ENCODE measurements around the gene SLC6A5. TPM values are rescaled to one million over a fixed set of nuclear protein-coding genes. Genes with fewer than 3 reads are reported as not detected.

Gene SLC6A5
- total RNA-seq, 1 donor, result not detected

DNA sequence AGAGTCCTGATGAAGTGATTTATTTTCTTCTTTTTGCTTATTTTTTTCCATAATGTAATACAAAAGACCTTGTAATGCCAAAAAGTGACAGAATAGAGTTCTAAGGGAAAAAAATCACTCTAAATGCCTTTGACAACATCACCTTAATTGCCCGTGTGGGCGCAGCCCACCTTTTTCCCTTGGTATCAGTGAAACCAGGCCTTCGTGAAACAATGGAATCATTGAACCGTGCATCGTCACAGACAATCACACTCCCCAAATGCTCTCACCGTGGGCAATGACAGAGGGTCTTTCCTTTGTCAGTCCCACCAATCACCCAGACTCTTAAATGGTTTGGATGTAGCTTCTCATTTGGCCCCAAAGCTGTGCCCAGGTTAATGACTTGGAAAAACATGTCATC is 9.6 kb upstream of the SLC6A5 start:
- Histone ChIP-seq H3K4me3 (ENCODE audit: low read length) (no peak overlapping the region), H3K27me3 (ENCODE audit: insufficient read depth, low read length) (peaks cover 11% of the 10 kb centered on the region), H3K9me3 (ENCODE audit: low read depth, low read length) (no peaks in the 10 kb centered on the region), H3K4me1 (ENCODE audit: insufficient read depth, low read length) (no peaks in the 10 kb centered on the region)

- Histone ChIP-seq H3K4me3 (ENCODE audit: low read length) (no peak overlapping the region), H3K27me3 (ENCODE audit: insufficient read depth, low read length) (peaks cover 17% of the 10 kb centered on the region), H3K9me3 (ENCODE audit: low read depth, low read length) (no peaks in the 10 kb centered on the region), H3K4me1 (ENCODE audit: insufficient read depth, low read length) (no peaks in the 10 kb centered on the region)
Measured at GRCh38 chr11:20590381-20590780, 9.0 kb upstream of the SLC6A5 start.

GRCh38 chr11:20592741-20593140 is 6.7 kb upstream of the SLC6A5 start:
- H3K4me3 ChIP-seq (ENCODE audit: low read length), result no peak overlapping the region
- H3K9me3 ChIP-seq (ENCODE audit: low read depth, low read length), result no peaks in the 10 kb centered on the region
- peaks cover 41% of the 10 kb centered on the region for H3K27me3 ChIP-seq (ENCODE audit: insufficient read depth, low read length)
- H3K4me1 ChIP-seq (ENCODE audit: insufficient read depth, low read length), result no peaks in the 10 kb centered on the region

DNA sequence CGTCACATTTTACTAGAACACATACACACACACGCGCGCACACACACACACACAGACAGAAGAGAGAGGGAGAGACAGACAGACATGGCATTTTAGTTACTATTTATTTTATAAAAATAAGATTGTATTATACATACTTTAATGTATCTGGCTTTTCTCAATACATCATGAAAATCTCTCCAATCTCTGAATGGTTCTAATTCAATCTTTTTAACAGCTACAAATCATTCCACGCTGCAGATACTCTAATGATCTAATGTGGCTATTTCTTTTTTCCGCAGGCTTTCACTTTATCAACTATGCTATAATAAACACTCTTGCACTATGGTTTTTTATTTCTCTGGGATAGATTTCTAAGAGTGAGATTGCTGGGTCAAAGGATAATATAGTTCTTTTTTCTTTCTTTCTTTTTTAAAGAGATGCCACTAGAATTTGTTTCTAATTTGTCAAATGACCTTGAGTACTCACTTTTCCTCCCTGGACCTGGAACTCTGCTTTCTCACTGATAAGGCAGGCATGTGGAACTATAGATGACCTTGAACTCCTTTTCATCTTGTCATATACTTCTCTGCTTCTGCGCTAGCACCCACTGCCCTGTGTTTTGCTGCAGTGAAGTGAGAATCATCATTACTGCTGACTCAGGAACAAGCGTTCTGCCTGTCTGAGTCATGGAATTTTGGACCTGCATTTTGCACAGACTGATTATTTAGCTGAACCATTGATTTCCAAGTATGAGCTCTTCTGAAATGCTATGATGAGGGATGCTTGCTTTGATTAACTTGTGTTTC is 4.9 kb upstream of the SLC6A5 start:
- Histone ChIP-seq H3K27me3 (ENCODE audit: insufficient read depth, low read length) (peaks cover 58% of the 10 kb centered on the region), H3K4me1 (ENCODE audit: insufficient read depth, low read length) (no peaks in the 10 kb centered on the region), H3K9me3 (ENCODE audit: low read depth, low read length) (no peaks in the 10 kb centered on the region), H3K4me3 (ENCODE audit: low read length) (no peak overlapping the region)

DNA sequence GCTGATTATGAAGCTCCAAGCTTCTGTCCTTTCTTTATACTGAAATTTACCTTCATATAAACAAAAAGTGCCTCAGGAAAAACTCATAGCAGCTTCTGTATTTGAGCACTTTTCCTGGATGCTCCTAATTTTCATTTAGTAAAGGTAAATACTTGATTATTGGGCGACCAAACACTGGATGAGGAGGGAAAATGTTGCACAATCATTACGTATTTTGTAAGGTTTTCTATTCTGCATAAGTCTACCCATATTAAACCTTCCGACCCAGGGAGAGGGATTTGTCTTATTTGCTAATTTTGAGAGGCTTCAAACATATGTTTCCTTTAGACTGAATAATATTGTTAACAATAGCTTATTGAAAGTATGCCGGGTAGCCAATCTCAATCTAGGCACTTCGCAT is 4.3 kb upstream of the SLC6A5 start:
- Histone ChIP-seq H3K9me3 (ENCODE audit: low read depth, low read length) (no peaks in the 10 kb centered on the region), H3K4me3 (ENCODE audit: low read length) (no peak overlapping the region), H3K27me3 (ENCODE audit: insufficient read depth, low read length) (peaks cover 62% of the 10 kb centered on the region), H3K4me1 (ENCODE audit: insufficient read depth, low read length) (no peaks in the 10 kb centered on the region)

- Histone ChIP-seq H3K4me3 (ENCODE audit: low read length) (no peak overlapping the region), H3K9me3 (ENCODE audit: low read depth, low read length) (no peaks in the 10 kb centered on the region), H3K27me3 (ENCODE audit: insufficient read depth, low read length) (peaks cover 73% of the 10 kb centered on the region), H3K4me1 (ENCODE audit: insufficient read depth, low read length) (no peaks in the 10 kb centered on the region)
Measured at GRCh38 chr11:20596205-20597153, 2.9 kb upstream of the SLC6A5 start.

DNA sequence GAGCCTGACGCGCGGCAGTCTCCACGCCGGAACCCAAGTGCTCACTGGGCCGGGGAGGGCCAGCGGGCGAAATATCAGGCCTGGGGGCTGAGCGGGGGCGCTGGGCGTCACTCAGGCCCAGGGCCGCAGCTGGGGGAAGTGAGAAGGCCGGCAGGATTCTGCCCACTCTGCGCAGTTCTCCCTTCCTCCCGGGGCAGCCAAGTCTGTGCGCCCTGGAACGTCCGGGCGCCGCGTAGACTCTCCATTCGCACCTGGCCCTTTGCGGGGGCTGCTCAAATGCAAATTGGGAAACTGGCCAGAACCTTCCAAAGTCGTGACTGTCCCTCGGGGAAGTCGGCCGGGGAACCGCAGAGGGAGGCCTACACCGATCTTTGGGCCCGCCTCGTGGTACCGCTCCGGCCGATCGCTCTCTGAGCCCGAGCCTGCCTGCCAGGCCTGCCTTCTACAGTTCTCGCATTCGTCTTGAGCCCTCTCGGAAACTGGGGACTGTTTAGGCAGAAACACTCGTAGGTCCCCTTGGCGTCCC is 2.2 kb upstream of the SLC6A5 start:
- Histone ChIP-seq H3K4me1 (ENCODE audit: insufficient read depth, low read length) (no peaks in the 10 kb centered on the region), H3K4me3 (ENCODE audit: low read length) (no peak overlapping the region), H3K27me3 (ENCODE audit: insufficient read depth, low read length) (peaks cover 80% of the 10 kb centered on the region), H3K9me3 (ENCODE audit: low read depth, low read length) (no peaks in the 10 kb centered on the region)

GRCh38 chr11:20597680-20598484 is 1.5 kb upstream of the SLC6A5 start:
- H3K27me3 ChIP-seq (ENCODE audit: insufficient read depth, low read length), result peaks cover 87% of the 10 kb centered on the region
- no peaks in the 10 kb centered on the region for H3K9me3 ChIP-seq (ENCODE audit: low read depth, low read length)
- H3K4me3 ChIP-seq (ENCODE audit: low read length), result no peak overlapping the region
- H3K4me1 ChIP-seq (ENCODE audit: insufficient read depth, low read length), result no peaks in the 10 kb centered on the region

DNA sequence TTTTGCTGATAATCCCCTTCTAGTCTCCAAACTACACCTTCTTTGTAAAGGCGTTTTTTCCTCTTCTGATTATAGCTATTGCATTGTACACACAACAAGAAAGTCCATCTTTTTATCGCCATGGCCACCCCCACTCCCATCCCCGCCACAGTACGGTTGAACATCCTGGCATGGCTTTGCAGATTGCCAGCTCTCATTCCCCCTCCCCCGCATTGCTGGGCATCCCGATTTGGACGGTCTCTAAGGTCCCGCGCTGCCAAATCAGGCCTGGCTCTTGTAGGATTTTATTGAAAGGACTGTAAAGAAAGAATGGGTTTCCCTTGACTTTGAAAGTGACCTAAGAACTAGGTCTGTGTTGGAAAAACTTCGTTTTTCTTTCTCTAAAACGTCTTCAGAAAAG is 916 bp upstream of the SLC6A5 start:
- Histone ChIP-seq H3K27me3 (ENCODE audit: insufficient read depth, low read length) (peaks cover 93% of the 10 kb centered on the region), H3K9me3 (ENCODE audit: low read depth, low read length) (no peaks in the 10 kb centered on the region), H3K4me3 (ENCODE audit: low read length) (no peak overlapping the region), H3K4me1 (ENCODE audit: insufficient read depth, low read length) (no peaks in the 10 kb centered on the region)

DNA sequence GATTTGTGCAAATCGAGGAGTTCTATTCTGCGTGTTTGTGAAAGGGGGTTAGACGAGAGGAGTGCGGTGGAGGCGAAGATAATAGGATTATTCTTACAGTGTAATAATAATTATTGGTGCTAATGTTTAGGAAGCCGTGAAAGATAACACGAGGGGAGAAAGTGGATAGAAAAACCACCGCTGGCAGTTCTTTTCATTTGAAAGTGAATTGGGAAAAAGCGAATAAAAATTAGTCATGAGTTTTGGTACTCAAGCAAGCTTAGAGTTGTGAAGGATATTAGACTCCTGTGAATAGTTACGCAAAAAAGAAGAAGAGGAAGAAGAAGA is 575 bp downstream of the SLC6A5 start:
- Histone ChIP-seq H3K9me3 (ENCODE audit: low read depth, low read length) (no peaks in the 10 kb centered on the region), H3K4me3 (ENCODE audit: low read length) (no peak overlapping the region), H3K27me3 (ENCODE audit: insufficient read depth, low read length) (peaks cover 100% of the 10 kb centered on the region), H3K4me1 (ENCODE audit: insufficient read depth, low read length) (no peaks in the 10 kb centered on the region)

DNA sequence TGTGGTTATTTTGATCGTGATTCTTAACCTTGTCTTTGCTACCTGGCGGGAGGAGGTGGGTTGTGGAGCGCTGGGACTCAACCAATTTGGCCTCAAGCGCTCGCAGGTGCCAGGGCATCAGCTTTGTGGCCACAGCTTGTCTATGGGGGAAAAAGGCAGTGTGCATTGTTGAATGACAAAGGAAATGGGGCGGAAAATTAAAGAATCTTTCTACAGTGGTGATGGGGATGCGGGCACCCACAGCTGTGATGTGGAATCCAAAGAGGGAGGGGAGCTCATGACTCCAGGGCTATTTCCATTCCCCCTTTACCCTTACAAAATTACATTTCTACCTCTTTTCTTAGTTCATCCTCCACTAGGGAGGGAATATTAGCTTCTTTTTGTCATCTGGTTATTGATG is 1.1 kb downstream of the SLC6A5 start:
- Histone ChIP-seq H3K4me1 (ENCODE audit: insufficient read depth, low read length) (no peaks in the 10 kb centered on the region), H3K4me3 (ENCODE audit: low read length) (no peak overlapping the region), H3K9me3 (ENCODE audit: low read depth, low read length) (no peaks in the 10 kb centered on the region), H3K27me3 (ENCODE audit: insufficient read depth, low read length) (peaks cover 100% of the 10 kb centered on the region)

DNA sequence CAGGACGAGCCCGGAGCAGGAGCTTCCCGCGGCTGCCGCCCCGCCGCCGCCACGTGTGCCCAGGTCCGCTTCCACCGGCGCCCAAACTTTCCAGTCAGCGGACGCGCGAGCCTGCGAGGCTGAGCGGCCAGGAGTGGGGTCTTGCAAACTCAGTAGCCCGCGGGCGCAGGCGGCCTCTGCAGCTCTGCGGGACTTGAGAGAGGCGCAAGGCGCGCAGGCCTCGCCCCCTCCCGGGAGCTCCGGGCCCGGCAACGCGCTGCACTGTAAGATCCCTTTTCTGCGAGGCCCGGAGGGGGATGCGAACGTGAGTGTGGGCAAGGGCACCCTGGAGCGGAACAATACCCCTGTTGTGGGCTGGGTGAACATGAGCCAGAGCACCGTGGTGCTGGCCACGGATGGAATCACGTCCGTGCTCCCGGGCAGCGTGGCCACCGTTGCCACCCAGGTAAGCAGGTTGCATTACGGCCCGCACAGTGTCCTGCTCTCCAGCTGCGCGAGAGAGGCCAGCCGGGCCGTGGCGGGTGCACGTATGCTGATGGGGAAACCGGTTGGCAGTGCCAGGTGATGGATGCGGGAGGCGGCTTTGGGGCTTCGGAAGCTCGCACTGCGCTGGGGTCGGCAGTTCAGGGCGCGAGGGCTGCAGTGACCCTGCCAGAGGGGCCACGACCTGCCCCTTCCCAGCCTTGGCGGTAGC is 2.0 kb downstream of the SLC6A5 start:
- Histone ChIP-seq H3K27me3 (ENCODE audit: insufficient read depth, low read length) (peaks cover 100% of the 10 kb centered on the region), H3K4me1 (ENCODE audit: insufficient read depth, low read length) (no peaks in the 10 kb centered on the region), H3K4me3 (ENCODE audit: low read length) (no peak overlapping the region), H3K9me3 (ENCODE audit: low read depth, low read length) (no peaks in the 10 kb centered on the region)

DNA sequence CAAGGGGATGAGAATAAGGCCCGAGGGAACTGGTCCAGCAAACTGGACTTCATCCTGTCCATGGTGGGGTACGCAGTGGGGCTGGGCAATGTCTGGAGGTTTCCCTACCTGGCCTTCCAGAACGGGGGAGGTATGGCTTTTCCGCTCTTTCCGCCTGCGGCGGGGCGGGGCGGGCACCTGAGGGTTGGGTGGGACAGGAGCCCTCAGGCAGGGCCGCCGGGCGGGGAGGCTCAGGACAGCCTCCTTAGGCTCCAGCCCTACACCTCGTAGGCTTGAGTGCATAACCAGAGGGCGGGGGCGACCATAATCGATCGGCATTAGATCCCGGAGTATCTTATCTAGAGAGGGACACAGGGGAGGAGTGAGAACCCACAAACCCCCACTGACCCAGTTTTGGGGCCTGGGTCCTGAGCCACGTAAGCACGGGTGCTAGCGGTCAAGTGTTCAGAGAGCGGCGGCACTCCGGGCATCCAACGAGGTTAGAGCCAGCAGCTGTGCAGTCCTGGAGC is 4.9 kb downstream of the SLC6A5 start:
- Histone ChIP-seq H3K27me3 (ENCODE audit: insufficient read depth, low read length) (peaks cover 99% of the 10 kb centered on the region), H3K4me3 (ENCODE audit: low read length) (no peak overlapping the region), H3K4me1 (ENCODE audit: insufficient read depth, low read length) (no peaks in the 10 kb centered on the region), H3K9me3 (ENCODE audit: low read depth, low read length) (no peaks in the 10 kb centered on the region)

Measured in mononuclear cell (primary cell).